Keratinocyte (primary cell): ENCODE results near the gene DLL4. TPM values are rescaled to one million over a fixed set of nuclear protein-coding genes. Genes with fewer than 3 reads are reported as not detected.

Source experiments
- DNase-seq: peaks from one replicate; pipeline ENCODE4 v3.0.0-alpha.2; 2011; ENCODE audit warnings: low read depth, missing footprints, low spot score
- FAIRE-seq: peaks from 2 replicates; lab custom pipeline; 2011; peaks lifted over from hg19 to GRCh38; lab: Jason Lieb, UNC
- H2AFZ ChIP-seq: 2 replicates; pipeline ENCODE4 v1.6.0; 2012; ENCODE audit warnings: low read length, control low read depth, inconsistent platforms; ENCODE audit not compliant: control insufficient read depth
- H3K27ac ChIP-seq: 2 replicates; pipeline ENCODE4 v1.5.1; 2011; ENCODE audit warnings: low read length; ENCODE audit not compliant: control insufficient read depth, insufficient read depth
- H3K27me3 ChIP-seq: 3 replicates; pipeline ENCODE4 v1.6.0; 2011; ENCODE audit warnings: low read length; ENCODE audit not compliant: control insufficient read depth, insufficient read depth; ENCODE audit errors: extremely low read depth
- H3K36me3 ChIP-seq, 2 experiments: 2 replicates in 1 of 2; 3 replicates in 1 of 2; pipeline ENCODE4 v1.5.1; 2011; ENCODE audit warnings: low read length in 2 of 2, mild to moderate bottlenecking in 1 of 2; ENCODE audit not compliant: control insufficient read depth in 2 of 2, insufficient read depth in 2 of 2; ENCODE audit errors: extremely low read depth in 1 of 2
- H3K4me1 ChIP-seq: 3 replicates; pipeline ENCODE4 v1.5.1; 2011; ENCODE audit warnings: low read length; ENCODE audit not compliant: control insufficient read depth, insufficient read depth; ENCODE audit errors: extremely low read depth
- H3K4me2 ChIP-seq: 3 replicates; pipeline ENCODE4 v1.6.0; 2011; ENCODE audit warnings: low read depth, low read length; ENCODE audit not compliant: control insufficient read depth, insufficient read depth; ENCODE audit errors: extremely low read depth
- H3K4me3 ChIP-seq, 3 experiments: fragments of 200-600 bp in 1 of 3; sonication (generic) in 1 of 3; 2 replicates in 2 of 3; 3 replicates in 1 of 3; pipeline ENCODE4 v1.5.1; 2011 to 2016; ENCODE audit warnings: low read length in 3 of 3, mild to moderate bottlenecking in 3 of 3, control low read depth in 2 of 3, inconsistent platforms in 1 of 3, low read depth in 1 of 3, mixed read lengths in 1 of 3, mixed run types in 1 of 3, moderate library complexity in 1 of 3; ENCODE audit not compliant: control insufficient read depth in 2 of 3, insufficient read depth in 2 of 3; ENCODE audit errors: extremely low read depth in 1 of 3
- H3K79me2 ChIP-seq: 2 replicates; pipeline ENCODE4 v1.6.0; 2012; ENCODE audit warnings: low read length; ENCODE audit not compliant: control insufficient read depth, insufficient read depth
- H3K9ac ChIP-seq: 3 replicates; pipeline ENCODE4 v1.6.0; 2011; ENCODE audit warnings: low read length; ENCODE audit not compliant: control insufficient read depth, insufficient read depth; ENCODE audit errors: extremely low read depth
- H3K9me1 ChIP-seq: 3 replicates; pipeline ENCODE4 v1.6.0; 2011; ENCODE audit warnings: low read length; ENCODE audit not compliant: control insufficient read depth, insufficient read depth; ENCODE audit errors: extremely low read depth
- H3K9me3 ChIP-seq: 2 replicates; pipeline ENCODE4 v1.5.1; 2012; ENCODE audit warnings: low read depth, low read length; ENCODE audit not compliant: control insufficient read depth
- H4K20me1 ChIP-seq: 3 replicates; pipeline ENCODE4 v1.6.0; 2011; ENCODE audit warnings: low read length; ENCODE audit not compliant: control insufficient read depth, insufficient read depth; ENCODE audit errors: extremely low read depth
- EZH2 ChIP-seq: IDR thresholded peaks from one replicate; pipeline ENCODE4 v1.6.1; 2012; ENCODE audit warnings: inconsistent platforms, mild to moderate bottlenecking, low read length, moderate library complexity
- dilution Hi-C: fragments of 300-500 bp; cut with MboI; formaldehyde crosslinking; loops from one replicate; pipeline ENCODE4 v1.7.0; 2020; ENCODE audit warnings: low sequenced_read_pairs; ENCODE audit not compliant: extremely low pct_ligation_motif_present
- polyA plus RNA-seq, 5 experiments: library from polyadenylated mRNA; depleted of rRNA in 3 of 5; stranded (reverse) in 3 of 5; stranded (forward) in 1 of 5; unstranded in 1 of 5; fragments of >200 nt; gene quantifications; 1 replicate in 1 of 5; 2 replicates in 3 of 5; 3 replicates in 1 of 5; pipeline versions ENCODE4 v1.2.1 to v1.2.3, GENCODE V29; 2011 to 2012; ENCODE audit warnings: missing spikeins in 2 of 5, low read depth in 1 of 5, low replicate concordance in 1 of 5
- TF ChIP-seq, protein P1 (sequence below), 3 experiments: IDR thresholded peaks in 1 of 3; conservative IDR thresholded peaks in 1 of 3; optimal IDR thresholded peaks in 1 of 3; 2 replicates in 2 of 3; 3 replicates in 1 of 3; pipeline versions ENCODE3 to v1.5.1; 2011; ENCODE audit warnings: low read length in 3 of 3, mild to moderate bottlenecking in 3 of 3, moderate library complexity in 2 of 3, control low read depth in 1 of 3, inconsistent platforms in 1 of 3; ENCODE audit not compliant: insufficient read depth in 2 of 3; ENCODE audit errors: extremely low read depth in 1 of 3

DLL4 gene
- polyA plus RNA-seq, 1 donor (not counting 4 experiments of a cell fraction or from before 2014, with no cell fraction given) = not detected

DNA sequence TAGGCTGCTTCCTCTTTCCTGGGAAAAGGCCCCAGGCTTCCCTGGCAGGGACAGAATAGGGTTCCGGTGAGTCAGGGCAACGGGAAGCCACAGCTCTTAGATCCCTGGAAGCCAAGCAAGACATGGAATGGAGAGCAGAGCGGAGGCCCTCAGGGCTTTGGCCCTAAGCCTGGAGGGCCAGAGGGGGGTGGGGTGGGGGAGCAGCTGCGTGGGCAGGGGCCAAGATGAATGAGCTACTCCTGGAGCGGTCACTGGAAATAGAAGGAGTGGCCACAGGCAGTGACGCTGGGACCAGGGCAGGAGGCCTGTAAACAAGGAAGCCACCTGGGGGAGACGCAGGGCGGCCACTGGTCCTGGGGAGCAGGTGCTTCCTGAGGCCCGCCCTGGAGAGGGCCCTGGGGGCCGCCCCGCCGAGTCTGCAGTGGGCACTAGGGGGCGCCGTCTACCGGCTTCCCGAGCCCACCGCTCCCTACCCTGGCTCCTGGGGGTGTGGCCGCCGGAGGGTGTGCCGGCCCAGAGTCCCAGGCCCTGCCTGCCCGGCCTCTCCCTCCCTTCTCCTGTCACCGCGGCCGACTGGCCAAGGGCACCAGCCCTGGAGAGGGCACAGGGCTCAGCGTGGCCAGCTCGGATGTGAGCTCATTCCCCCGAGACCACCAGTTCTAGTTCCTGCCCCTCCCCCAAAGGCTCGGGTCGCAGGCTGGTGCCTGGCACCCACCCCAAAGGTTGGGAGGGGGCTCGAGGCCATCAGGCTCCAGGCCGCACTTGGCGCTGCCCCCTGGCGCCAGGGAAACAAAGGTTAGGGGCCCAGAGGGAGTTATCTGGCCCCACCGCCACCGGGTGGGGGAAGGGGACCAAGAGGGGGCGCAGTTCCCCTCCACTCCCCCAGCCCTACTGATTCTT, 22.8 kb upstream of the DLL4 start:
- H3K4me2 ChIP-seq = peak overlapping the region; percentile 69
- H3K36me3 ChIP-seq = peaks cover 10 to 14% of the 10 kb centered on the region in 2 experiments
- peak; percentile 67 for FAIRE-seq
- H3K9me1 ChIP-seq = peaks cover 4% of the 10 kb centered on the region
- peak overlapping the region; percentile 42 for H3K9ac ChIP-seq
- H3K4me1 ChIP-seq = peaks cover 28% of the 10 kb centered on the region
- TF ChIP-seq, protein P1, sequence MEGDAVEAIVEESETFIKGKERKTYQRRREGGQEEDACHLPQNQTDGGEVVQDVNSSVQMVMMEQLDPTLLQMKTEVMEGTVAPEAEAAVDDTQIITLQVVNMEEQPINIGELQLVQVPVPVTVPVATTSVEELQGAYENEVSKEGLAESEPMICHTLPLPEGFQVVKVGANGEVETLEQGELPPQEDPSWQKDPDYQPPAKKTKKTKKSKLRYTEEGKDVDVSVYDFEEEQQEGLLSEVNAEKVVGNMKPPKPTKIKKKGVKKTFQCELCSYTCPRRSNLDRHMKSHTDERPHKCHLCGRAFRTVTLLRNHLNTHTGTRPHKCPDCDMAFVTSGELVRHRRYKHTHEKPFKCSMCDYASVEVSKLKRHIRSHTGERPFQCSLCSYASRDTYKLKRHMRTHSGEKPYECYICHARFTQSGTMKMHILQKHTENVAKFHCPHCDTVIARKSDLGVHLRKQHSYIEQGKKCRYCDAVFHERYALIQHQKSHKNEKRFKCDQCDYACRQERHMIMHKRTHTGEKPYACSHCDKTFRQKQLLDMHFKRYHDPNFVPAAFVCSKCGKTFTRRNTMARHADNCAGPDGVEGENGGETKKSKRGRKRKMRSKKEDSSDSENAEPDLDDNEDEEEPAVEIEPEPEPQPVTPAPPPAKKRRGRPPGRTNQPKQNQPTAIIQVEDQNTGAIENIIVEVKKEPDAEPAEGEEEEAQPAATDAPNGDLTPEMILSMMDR (optimal IDR thresholded peaks at IDR 0.05 in 1 of 3, IDR thresholded peaks at IDR 0.05 in 1 of 3, conservative IDR thresholded peaks at IDR 0.05 in 1 of 3; ENCODE audit: extremely low read depth in 1 of 3, insufficient read depth in 2 of 3, low read length in 3 of 3) = peak; percentile 48 to 73 (median 64)
- TF ChIP-seq EZH2 = no peak
- DNase-seq = peak; percentile 36
- no peak overlapping the region for H2AFZ ChIP-seq
- H3K79me2 ChIP-seq = peaks cover 2% of the 10 kb centered on the region
- dilution Hi-C loops = loop anchor here (25.0 kb wide), 1 partner anchor 106 kb away; no protein-coding TSS in a partner anchor
- H3K4me3 ChIP-seq = peak overlapping the region in 1 of 3 experiments; percentile 46
- no peak overlapping the region for H3K27ac ChIP-seq
- no peaks in the 10 kb centered on the region for H4K20me1 ChIP-seq
- no peaks in the 10 kb centered on the region for H3K27me3 ChIP-seq
- H3K9me3 ChIP-seq = no peaks in the 10 kb centered on the region

DNA sequence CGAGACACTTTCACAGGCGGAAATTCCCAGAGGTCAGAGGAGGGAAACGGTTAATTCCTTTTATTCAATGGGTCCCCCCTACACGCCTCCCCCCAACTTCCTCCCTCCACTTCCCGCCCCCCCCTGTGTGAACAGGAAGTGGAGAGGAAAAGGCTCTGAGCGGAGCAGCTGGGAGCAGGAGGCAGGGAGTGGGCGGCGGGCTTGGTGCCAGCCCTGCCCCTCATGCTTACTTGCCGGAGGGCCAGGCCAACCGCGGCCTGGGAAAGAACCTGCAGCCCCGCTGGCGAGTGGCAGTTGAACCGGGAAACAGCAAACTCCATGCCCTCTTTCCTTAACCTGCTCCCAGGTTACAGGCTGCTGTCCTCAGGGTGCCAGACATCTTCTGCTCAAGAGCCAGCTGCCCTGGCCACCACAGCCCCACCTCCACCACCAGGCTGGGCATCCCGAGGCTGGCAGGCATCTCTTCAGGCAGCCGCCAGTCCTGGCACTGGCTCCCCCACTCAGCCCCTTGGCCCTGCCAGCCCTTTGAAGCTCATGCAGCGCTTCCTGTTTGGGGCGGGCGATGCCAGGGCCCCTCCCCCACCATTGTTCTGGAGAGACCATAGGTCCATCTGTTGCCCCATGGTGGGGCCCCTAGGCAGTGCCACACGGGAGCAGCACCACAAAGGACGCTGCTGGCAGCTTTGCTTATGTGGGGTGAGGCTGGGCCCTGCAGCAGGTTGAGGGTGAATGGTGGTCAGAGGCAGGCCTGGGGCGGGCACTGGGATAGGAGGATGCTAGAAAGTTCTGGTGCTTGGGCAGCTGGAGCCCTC, 21.9 kb upstream of the DLL4 start:
- no peaks in the 10 kb centered on the region for H3K27me3 ChIP-seq
- peaks cover 28% of the 10 kb centered on the region for H3K4me1 ChIP-seq
- H3K79me2 ChIP-seq = peaks cover 2% of the 10 kb centered on the region
- H3K4me2 ChIP-seq = peak overlapping the region; percentile 69
- H2AFZ ChIP-seq = no peak overlapping the region
- no peaks in the 10 kb centered on the region for H4K20me1 ChIP-seq
- H3K9ac ChIP-seq = peak overlapping the region; percentile 42
- H3K9me1 ChIP-seq = peaks cover 4% of the 10 kb centered on the region
- H3K27ac ChIP-seq = no peak overlapping the region
- FAIRE-seq (no peak), DNase-seq (no peak)
- peaks cover 10 to 14% of the 10 kb centered on the region in 2 experiments for H3K36me3 ChIP-seq
- no peaks in the 10 kb centered on the region for H3K9me3 ChIP-seq
- dilution Hi-C loops = loop anchor here (25.0 kb wide), 1 partner anchor 105 kb away; no protein-coding TSS in a partner anchor
- no peak for TF ChIP-seq EZH2
- TF ChIP-seq, protein P1 (optimal IDR thresholded peaks at IDR 0.05 in 1 of 3, IDR thresholded peaks at IDR 0.05 in 1 of 3, conservative IDR thresholded peaks at IDR 0.05 in 1 of 3; ENCODE audit: extremely low read depth in 1 of 3, insufficient read depth in 2 of 3, low read length in 3 of 3) = no peak
- H3K4me3 ChIP-seq = peak overlapping the region in 1 of 3 experiments; percentile 46
